MM.1S (cell line): Measurements from ENCODE around the gene DIS3L2.
A peak's percentile ranks its signal among the peaks of the same experiment; 100 is the strongest.
"Not testable (repeated sequence)": the region's sequence is repeated elsewhere in the genome, so short reads cannot be mapped to it uniquely, and the experiment has no call there.

ENCODE experiments used
- DNase-seq: peaks from one replicate; pipeline ENCODE4 v3.0.0-alpha.2; 2015
- H2AFZ ChIP-seq: fragments of 300-600 bp; sonication (generic); 2 replicates; pipeline ENCODE4 v1.6.0; 2016; ENCODE audit warnings: antibody characterized with exemption, low read length
- H3F3A ChIP-seq: fragments of 300-600 bp; sonication (generic); 2 replicates; pipeline ENCODE4 v1.6.1; 2016; ENCODE audit warnings: mild to moderate bottlenecking, antibody characterized with exemption, low read length, moderate library complexity, mixed read lengths; ENCODE audit not compliant: insufficient read depth
- H3K27ac ChIP-seq: fragments of 300-600 bp; sonication (generic); 2 replicates; pipeline ENCODE4 v1.5.1; 2016; ENCODE audit warnings: mild to moderate bottlenecking, low read length
- H3K27me3 ChIP-seq: fragments of 300-600 bp; sonication (generic); replicated peaks from 2 replicates; pipeline ENCODE4 v1.6.0; 2016; ENCODE audit warnings: low read length; ENCODE audit not compliant: insufficient read depth
- H3K36me3 ChIP-seq: fragments of 300-600 bp; sonication (generic); replicated peaks from 2 replicates; pipeline ENCODE4 v1.6.1; 2016; ENCODE audit warnings: mild to moderate bottlenecking, low read length, mixed read lengths; ENCODE audit not compliant: insufficient read depth
- H3K4me1 ChIP-seq: fragments of 300-600 bp; sonication (generic); 2 replicates; pipeline ENCODE4 v1.6.1; 2016; ENCODE audit warnings: low read length, mixed read lengths
- H3K4me2 ChIP-seq: fragments of 300-600 bp; sonication (generic); 2 replicates; pipeline ENCODE4 v1.6.0; 2016; ENCODE audit warnings: low read depth, low read length
- H3K4me3 ChIP-seq: fragments of 300-600 bp; sonication (generic); 2 replicates; pipeline ENCODE4 v1.5.1; 2016; ENCODE audit warnings: low read length, mixed read lengths
- H3K79me2 ChIP-seq: fragments of 300-600 bp; sonication (generic); 2 replicates; pipeline ENCODE4 v1.6.1; 2016; ENCODE audit warnings: mixed run types, low read length, mixed read lengths
- H3K9ac ChIP-seq: fragments of 300-600 bp; sonication (generic); 2 replicates; pipeline ENCODE4 v1.6.1; 2016; ENCODE audit warnings: low read length, mixed read lengths
- H3K9me2 ChIP-seq: fragments of 300-600 bp; sonication (generic); replicated peaks from 2 replicates; pipeline ENCODE4 v1.6.1; 2016; ENCODE audit warnings: mild to moderate bottlenecking, low read length, mixed read lengths; ENCODE audit not compliant: insufficient read depth
- H3K9me3 ChIP-seq: fragments of 300-600 bp; sonication (generic); replicated peaks from 2 replicates; pipeline ENCODE4 v1.6.1; 2016; ENCODE audit warnings: mild to moderate bottlenecking, low read length, mixed read lengths; ENCODE audit not compliant: insufficient read depth
- H4K20me1 ChIP-seq: fragments of 300-600 bp; sonication (generic); 2 replicates; pipeline ENCODE4 v1.6.1; 2016; ENCODE audit warnings: mild to moderate bottlenecking, low read length, moderate library complexity, mixed read lengths; ENCODE audit not compliant: insufficient read depth
- CTCF ChIP-seq: fragments of 300-600 bp; sonication (generic); IDR thresholded peaks from 2 replicates; pipeline ENCODE4 v1.5.1; 2016; ENCODE audit warnings: antibody characterized with exemption, low read length, mixed read lengths
- EZH2 ChIP-seq: fragments of 300-600 bp; sonication (generic); optimal IDR thresholded peaks from 2 replicates; pipeline ENCODE3; 2017; ENCODE audit warnings: low read depth, mild to moderate bottlenecking, antibody characterized with exemption, low read length, mixed read lengths
- EZH2phosphoT487 ChIP-seq: fragments of 300-600 bp; sonication (generic); IDR thresholded peaks from 2 replicates; pipeline ENCODE4 v1.6.1; 2018; ENCODE audit warnings: antibody characterized with exemption, low read length

Gene DIS3L2

GRCh38 chr2:232111551-232111950, 150.0 kb downstream of the DIS3L2 start:
- H3K79me2 ChIP-seq, result no peaks in the 10 kb centered on the region
- no peak for DNase-seq
- H3K9me3 ChIP-seq, result no peaks in the 10 kb centered on the region
- H3K27me3 ChIP-seq, result no peaks in the 10 kb centered on the region
- H3K9ac ChIP-seq, result no peak overlapping the region
- H3F3A ChIP-seq, result no peaks in the 10 kb centered on the region
- H3K4me1 ChIP-seq, result 0 out of 2 replicates have a peak, but pooled peaks cover 6% of the 10 kb centered on the region
- H3K4me3 ChIP-seq, result no peak overlapping the region
- H3K9me2 ChIP-seq, result no peaks in the 10 kb centered on the region
- no peak overlapping the region for H2AFZ ChIP-seq
- no peaks in the 10 kb centered on the region for H3K36me3 ChIP-seq
- no peak overlapping the region for H3K4me2 ChIP-seq
- H4K20me1 ChIP-seq, result no peaks in the 10 kb centered on the region
- H3K27ac ChIP-seq, result no peak overlapping the region
- TF ChIP-seq EZH2phosphoT487 (no peak), EZH2 (no peak), CTCF (no peak)

- H3K27ac ChIP-seq, result no peak overlapping the region
- H2AFZ ChIP-seq, result no peak overlapping the region
Measured at GRCh38 chr2:232113821-232114220, 152.3 kb downstream of the DIS3L2 start.

DNA sequence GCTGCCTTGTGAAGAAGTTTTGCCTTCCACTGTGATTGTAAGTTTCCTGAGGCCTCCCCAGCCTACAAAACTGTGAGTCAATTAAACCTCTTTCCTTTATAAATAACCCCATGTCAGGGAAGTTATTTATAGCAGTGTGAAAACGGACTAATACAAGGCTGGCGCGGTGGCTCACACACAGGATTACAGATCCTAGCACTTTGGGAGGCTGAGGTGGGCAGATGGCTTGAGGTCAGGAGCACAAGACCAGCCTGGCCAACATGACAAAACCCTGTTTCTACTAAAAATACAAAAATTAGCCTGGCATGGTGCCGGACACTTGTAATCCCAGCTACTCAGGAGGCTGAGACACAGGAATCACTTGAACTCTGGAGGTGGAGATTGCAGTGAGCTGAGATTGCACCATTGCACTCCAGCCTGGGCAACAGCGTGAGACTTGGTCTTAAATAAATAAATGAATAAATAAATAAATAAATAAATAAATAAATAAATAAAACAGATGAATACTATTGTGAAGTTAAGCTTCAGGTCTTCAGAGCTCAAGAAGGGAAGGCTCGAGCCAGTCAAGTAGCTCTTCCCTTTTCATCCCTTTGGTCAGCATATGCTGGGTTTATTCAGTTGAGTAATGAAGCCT, 154.3 kb downstream of the DIS3L2 start:
- not testable (repeated sequence) for H3K79me2 ChIP-seq, DNase-seq, H2AFZ ChIP-seq, H4K20me1 ChIP-seq, H3K4me3 ChIP-seq, H3K9ac ChIP-seq, H3K4me1 ChIP-seq, H3K27me3 ChIP-seq, H3F3A ChIP-seq, H3K4me2 ChIP-seq, H3K9me2 ChIP-seq, H3K27ac ChIP-seq, H3K9me3 ChIP-seq, H3K36me3 ChIP-seq

More at GRCh38 chr2:232113821-232114220, 152.3 kb downstream of the DIS3L2 start:
- Histone ChIP-seq H3K4me1 (0 out of 2 replicates have a peak, but pooled peaks cover 6% of the 10 kb centered on the region), H3K9me3 (no peaks in the 10 kb centered on the region), H3K79me2 (no peaks in the 10 kb centered on the region), H4K20me1 (no peaks in the 10 kb centered on the region), H3K4me2 (no peak overlapping the region), H3F3A (no peaks in the 10 kb centered on the region), H3K9me2 (no peaks in the 10 kb centered on the region), H3K27me3 (no peaks in the 10 kb centered on the region), H3K4me3 (no peak overlapping the region), H3K9ac (no peak overlapping the region), H3K36me3 (no peaks in the 10 kb centered on the region)
- peak; percentile 21 for DNase-seq
- no peak for TF ChIP-seq CTCF
- TF ChIP-seq EZH2phosphoT487, result no peak
- TF ChIP-seq EZH2, result no peak

GRCh38 chr2:232116852-232117251, 155.3 kb downstream of the DIS3L2 start:
- Histone ChIP-seq H3K27me3 (no peaks in the 10 kb centered on the region), H3K27ac (no peak overlapping the region), H3K4me1 (0 out of 2 replicates have a peak, but pooled peaks cover 6% of the 10 kb centered on the region), H3K4me3 (no peak overlapping the region), H2AFZ (no peak overlapping the region), H4K20me1 (no peaks in the 10 kb centered on the region), H3K9me3 (no peaks in the 10 kb centered on the region), H3K4me2 (no peak overlapping the region), H3F3A (no peaks in the 10 kb centered on the region), H3K9me2 (no peaks in the 10 kb centered on the region), H3K79me2 (no peaks in the 10 kb centered on the region), H3K9ac (no peak overlapping the region), H3K36me3 (no peaks in the 10 kb centered on the region)
- DNase-seq, result no peak
- TF ChIP-seq CTCF (no peak), EZH2 (no peak), EZH2phosphoT487 (no peak)
